CD14-positive monocyte (primary cell): Measurements from ENCODE around the gene TOMM5. TPM values are rescaled to one million over a fixed set of nuclear protein-coding genes. Genes with fewer than 3 reads are reported as not detected.

Experiments used
- DNase-seq, 3 donors: peaks; one replicate each; pipeline ENCODE4 v3.0.0-alpha.2; 2011 to 2022
- H2AFZ ChIP-seq: 2 replicates; pipeline ENCODE4 v1.6.0; 2012; ENCODE audit warnings: mild to moderate bottlenecking, low read depth, low read length, inconsistent platforms; ENCODE audit not compliant: insufficient read depth, poor library complexity, severe bottlenecking
- H3K27ac ChIP-seq, 2 donors: 1 replicate in 1 of 2; 2 replicates in 1 of 2; pipeline ENCODE4 v1.5.1; 2012 to 2013; ENCODE audit warnings: low read length in 2 of 2, control low read depth in 1 of 2, inconsistent platforms in 1 of 2, low read depth in 1 of 2, mild to moderate bottlenecking in 1 of 2
- H3K27me3 ChIP-seq, 2 donors: one replicate each; pipeline versions ENCODE4 v1.6.0 to v1.6.1; 2011 to 2013; ENCODE audit warnings: low read length in 2 of 2; ENCODE audit not compliant: control insufficient read depth in 2 of 2, insufficient read depth in 2 of 2
- H3K36me3 ChIP-seq, 2 donors: replicated peaks in 1 of 2; 1 replicate in 1 of 2; 2 replicates in 1 of 2; pipeline versions ENCODE4 v1.5.1 to v1.6.1; 2012 to 2013; ENCODE audit warnings: low read length in 2 of 2, control low read depth in 1 of 2, inconsistent platforms in 1 of 2, mild to moderate bottlenecking in 1 of 2; ENCODE audit not compliant: insufficient read depth in 2 of 2, control insufficient read depth in 1 of 2
- H3K4me1 ChIP-seq, 2 donors: 1 replicate in 1 of 2; 2 replicates in 1 of 2; pipeline versions ENCODE4 v1.5.1 to v1.6.1; 2012 to 2013; ENCODE audit warnings: low read length in 2 of 2, control low read depth in 1 of 2, inconsistent platforms in 1 of 2, mild to moderate bottlenecking in 1 of 2, moderate library complexity in 1 of 2; ENCODE audit not compliant: insufficient read depth in 2 of 2, control insufficient read depth in 1 of 2
- H3K4me2 ChIP-seq: replicated peaks from 2 replicates; pipeline ENCODE3; 2012; ENCODE audit warnings: low read length, moderate library complexity, mild to moderate bottlenecking; ENCODE audit not compliant: poor library complexity, severe bottlenecking; ENCODE audit errors: extremely low read depth
- H3K4me3 ChIP-seq, 3 experiments: fragments of 200-600 bp in 1 of 3; sonication (generic) in 1 of 3; replicated peaks in 1 of 3; 1 replicate in 2 of 3; 2 replicates in 1 of 3; pipeline ENCODE4 v1.5.1; 2011 to 2013; ENCODE audit warnings: low read length in 3 of 3, mild to moderate bottlenecking in 3 of 3, control low read depth in 2 of 3, low read depth in 2 of 3, inconsistent platforms in 1 of 3, moderate library complexity in 1 of 3
- H3K79me2 ChIP-seq: 2 replicates; pipeline ENCODE4 v1.6.0; 2012; ENCODE audit warnings: mild to moderate bottlenecking, control low read depth, inconsistent platforms, low read length, moderate library complexity; ENCODE audit not compliant: insufficient read depth
- H3K9ac ChIP-seq: 2 replicates; pipeline ENCODE4 v1.6.0; 2017; ENCODE audit warnings: low read length, mild to moderate bottlenecking; ENCODE audit not compliant: insufficient read depth, poor library complexity, severe bottlenecking
- H3K9me3 ChIP-seq, 2 donors: replicated peaks in 1 of 2; 1 replicate in 1 of 2; 2 replicates in 1 of 2; pipeline versions ENCODE4 v1.5.1 to v1.6.1; 2012 to 2013; ENCODE audit warnings: low read length in 2 of 2, control low read depth in 1 of 2; ENCODE audit not compliant: control insufficient read depth in 1 of 2, insufficient read depth in 1 of 2
- H4K20me1 ChIP-seq: 2 replicates; pipeline ENCODE4 v1.6.0; 2012; ENCODE audit warnings: mild to moderate bottlenecking, low read length, control low read depth, moderate library complexity; ENCODE audit not compliant: insufficient read depth
- H3K27ac Mint-ChIP-seq, 7 donors: one replicate each; pipeline ENCODE4 v1.8.0; 2020; ENCODE audit warnings: mild to moderate bottlenecking in 7 of 7, mixed read lengths in 7 of 7, moderate library complexity in 6 of 7, inconsistent platforms in 2 of 7
- H3K27me3 Mint-ChIP-seq, 3 donors: one replicate each; pipeline ENCODE4 v1.8.0; 2021 to 2022; ENCODE audit warnings: low read depth in 3 of 3, mild to moderate bottlenecking in 3 of 3, mixed read lengths in 3 of 3, moderate library complexity in 3 of 3, inconsistent platforms in 1 of 3
- H3K36me3 Mint-ChIP-seq, 2 donors: one replicate each; pipeline ENCODE4 v1.8.0; 2020; ENCODE audit warnings: mixed read lengths in 2 of 2, inconsistent platforms in 1 of 2, mild to moderate bottlenecking in 1 of 2
- H3K4me1 Mint-ChIP-seq: one replicate; pipeline ENCODE4 v1.8.0; 2020; ENCODE audit warnings: mild to moderate bottlenecking, mixed read lengths
- H3K4me3 Mint-ChIP-seq, 2 donors: one replicate each; pipeline ENCODE4 v1.8.0; 2020; ENCODE audit warnings: mild to moderate bottlenecking in 2 of 2, mixed read lengths in 2 of 2, moderate library complexity in 1 of 2
- H3K9me3 Mint-ChIP-seq, 7 donors: one replicate each; pipeline ENCODE4 v1.8.0; 2020 to 2022; ENCODE audit warnings: mixed read lengths in 7 of 7, mild to moderate bottlenecking in 6 of 7, moderate library complexity in 6 of 7, inconsistent platforms in 2 of 7
- CTCF ChIP-seq: fragments of 200-600 bp; IDR thresholded peaks from one replicate; pipeline ENCODE4 v1.8.0; 2022; ENCODE audit warnings: antibody characterized with exemption, mild to moderate bottlenecking
- WGBS: methylation state at CpG from one replicate; pipeline ENCODE4 v1.1.5; 2013; ENCODE audit warnings: missing lambda C conversion rate; ENCODE audit not compliant: insufficient coverage; 5-methylcytosine and 5-hydroxymethylcytosine counted together
- intact Hi-C, 2 donors: fragments of 100-400 bp; cut with micrococcal nuclease; formaldehyde crosslinking; loops; one replicate each; pipeline versions ENCODE4 v1.15.0 to v1.15.1; 2023
- polyA plus RNA-seq, 3 donors: library from polyadenylated mRNA; depleted of rRNA in 1 of 3; unstranded in 2 of 3; stranded (reverse) in 1 of 3; fragments of 300-500 nt in 2 of 3; fragments of >200 nt in 1 of 3; fragmentation: Illumina TruSeq in 2 of 3; gene quantifications; 1 replicate in 2 of 3; 2 replicates in 1 of 3; pipeline ENCODE4 v1.2.3, GENCODE V29; 2012 to 2021

The TOMM5 gene
- polyA plus RNA-seq, 3 donors, result 35.0 to 117 (median 112) TPM

GRCh38 chr9:37555786-37556185 lies 36.6 kb downstream of the TOMM5 start:
- H3K4me1 ChIP-seq, result no peaks in the 10 kb centered on the region
- Mint-ChIP-seq H3K27ac (no peak overlapping the region), H3K4me3 (no peak overlapping the region), H3K4me1 (no peaks in the 10 kb centered on the region), H3K27me3 (no peaks in the 10 kb centered on the region), H3K36me3 (no peaks in the 10 kb centered on the region), H3K9me3 (peaks cover 0 to 2% (median 0%) of the 10 kb centered on the region in 7 donors)
- H3K9me3 ChIP-seq, result no peaks in the 10 kb centered on the region
- H3K9ac ChIP-seq, result no peak overlapping the region
- intact Hi-C loops, result no loop called here
- no peaks in the 10 kb centered on the region for H3K27me3 ChIP-seq
- TF ChIP-seq CTCF, result no peak
- H3K36me3 ChIP-seq, result no peaks in the 10 kb centered on the region
- H3K4me3 ChIP-seq, result no peak overlapping the region
- no peak overlapping the region for H2AFZ ChIP-seq
- H3K27ac ChIP-seq, result no peak overlapping the region
- no peak overlapping the region for H3K4me2 ChIP-seq
- DNase-seq, result no peak
- no peaks in the 10 kb centered on the region for H4K20me1 ChIP-seq
- no peaks in the 10 kb centered on the region for H3K79me2 ChIP-seq

GRCh38 chr9:37554318-37554717 lies 38.1 kb downstream of the TOMM5 start:
- no peak overlapping the region for H2AFZ ChIP-seq
- no peak for TF ChIP-seq CTCF
- no peak overlapping the region for H3K9ac ChIP-seq
- H3K27me3 ChIP-seq, result no peaks in the 10 kb centered on the region
- H4K20me1 ChIP-seq, result no peaks in the 10 kb centered on the region
- no peaks in the 10 kb centered on the region for H3K36me3 ChIP-seq
- no peaks in the 10 kb centered on the region for H3K79me2 ChIP-seq
- no peaks in the 10 kb centered on the region for H3K9me3 ChIP-seq
- intact Hi-C loops, result loop anchor here in 1 of 2 donors (5.0 kb wide), 1 partner anchor 48 kb away; no protein-coding TSS in a partner anchor
- DNase-seq, result no peak
- Mint-ChIP-seq H3K4me1 (no peaks in the 10 kb centered on the region), H3K27ac (no peak overlapping the region), H3K36me3 (no peaks in the 10 kb centered on the region), H3K4me3 (no peak overlapping the region), H3K27me3 (peaks cover 0 to 2% (median 0%) of the 10 kb centered on the region in 3 donors), H3K9me3 (peaks cover 0 to 2% (median 0%) of the 10 kb centered on the region in 7 donors)
- H3K4me3 ChIP-seq, result no peak overlapping the region
- no peaks in the 10 kb centered on the region for H3K4me1 ChIP-seq
- no CpG with 5 or more reads among the region's 3 CpGs for WGBS
- H3K27ac ChIP-seq, result no peak overlapping the region
- H3K4me2 ChIP-seq, result no peak overlapping the region
